Hepatocyte (in vitro differentiated cells): Measurements from ENCODE around the gene KCNQ1. TPM values are rescaled to one million over a fixed set of nuclear protein-coding genes. Genes with fewer than 3 reads are reported as not detected.
A peak's percentile ranks its signal among the peaks of the same experiment; 100 is the strongest.

ENCODE experiments used
- DNase-seq: peaks from one replicate; pipeline ENCODE4 v3.0.0-alpha.2; 2016; ENCODE audit warnings: low spot score
- H2AFZ ChIP-seq: fragments of 200-600 bp; sonication (generic); 2 replicates; pipeline ENCODE4 v1.6.0; 2016; ENCODE audit warnings: antibody characterized with exemption, mild to moderate bottlenecking
- H3K27ac ChIP-seq: fragments of 200-600 bp; sonication (generic); 2 replicates; pipeline ENCODE4 v1.5.1; 2016; ENCODE audit warnings: mild to moderate bottlenecking
- H3K27me3 ChIP-seq: fragments of 200-600 bp; sonication (generic); 2 replicates; pipeline ENCODE4 v1.6.1; 2016
- H3K36me3 ChIP-seq: fragments of 200-600 bp; sonication (generic); replicated peaks from 2 replicates; pipeline ENCODE4 v1.5.1; 2016; ENCODE audit warnings: low read depth; ENCODE audit not compliant: insufficient read depth
- H3K4me1 ChIP-seq: fragments of 200-600 bp; sonication (generic); 2 replicates; pipeline ENCODE4 v1.5.1; 2016; ENCODE audit warnings: mild to moderate bottlenecking, moderate library complexity; ENCODE audit not compliant: insufficient read depth
- H3K4me2 ChIP-seq: fragments of 200-600 bp; sonication (generic); 2 replicates; pipeline ENCODE4 v1.6.0; 2016
- H3K4me3 ChIP-seq: fragments of 200-600 bp; sonication (generic); 2 replicates; pipeline ENCODE4 v1.5.1; 2016; ENCODE audit warnings: mild to moderate bottlenecking
- H3K79me2 ChIP-seq: fragments of 200-600 bp; sonication (generic); 2 replicates; pipeline ENCODE4 v1.6.0; 2017; ENCODE audit warnings: mild to moderate bottlenecking
- H3K9me2 ChIP-seq: fragments of 200-600 bp; sonication (generic); replicated peaks from 2 replicates; pipeline ENCODE4 v1.6.0; 2017; ENCODE audit warnings: mild to moderate bottlenecking; ENCODE audit not compliant: insufficient read depth
- H3K9me3 ChIP-seq: fragments of 200-600 bp; sonication (generic); 2 replicates; pipeline ENCODE4 v1.5.1; 2016; ENCODE audit warnings: low read depth, mild to moderate bottlenecking
- H4K20me1 ChIP-seq: fragments of 200-600 bp; sonication (generic); 2 replicates; pipeline ENCODE4 v1.6.0; 2016; ENCODE audit warnings: mild to moderate bottlenecking; ENCODE audit not compliant: insufficient read depth, poor library complexity, severe bottlenecking
- EZH2 ChIP-seq: fragments of 200-600 bp; sonication (generic); IDR thresholded peaks from 2 replicates; pipeline ENCODE4 v1.6.1; 2016; ENCODE audit warnings: antibody characterized with exemption, mild to moderate bottlenecking, borderline replicate concordance
- EZH2phosphoT487 ChIP-seq: fragments of 200-600 bp; sonication (generic); IDR thresholded peaks from one replicate; pipeline ENCODE4 v1.6.1; 2018; ENCODE audit warnings: antibody characterized with exemption, mild to moderate bottlenecking, low read depth, moderate library complexity; ENCODE audit not compliant: unreplicated experiment, severe bottlenecking
- WGBS: methylation state at CpG from one replicate; pipeline ENCODE4 v1.1.6; 2016; ENCODE audit warnings: low lambda C conversion rate; ENCODE audit errors: missing lambda C conversion rate; 5-methylcytosine and 5-hydroxymethylcytosine counted together
- polyA plus RNA-seq: library from polyadenylated mRNA; unstranded; fragments of >200 nt; fragmentation: Nextera tagmentation; extraction: Ambion mirVana; gene quantifications from 2 replicates; pipeline ENCODE4 v1.2.1, GENCODE V29; 2016
- total RNA-seq: library from RNA; depleted of rRNA; stranded (reverse); fragments of >200 nt; gene quantifications from 2 replicates; pipeline ENCODE4 v1.2.3, GENCODE V29; 2014
- TF ChIP-seq, protein P1 (sequence below): fragments of 200-600 bp; sonication (generic); IDR thresholded peaks from 2 replicates; pipeline ENCODE4 v1.5.1; 2016; ENCODE audit warnings: antibody characterized with exemption, mild to moderate bottlenecking; ENCODE audit not compliant: poor library complexity

The KCNQ1 gene
- total and polyA plus RNA-seq, 2 experiments from 2014 or later: 1.8 to 6.4 TPM

DNA sequence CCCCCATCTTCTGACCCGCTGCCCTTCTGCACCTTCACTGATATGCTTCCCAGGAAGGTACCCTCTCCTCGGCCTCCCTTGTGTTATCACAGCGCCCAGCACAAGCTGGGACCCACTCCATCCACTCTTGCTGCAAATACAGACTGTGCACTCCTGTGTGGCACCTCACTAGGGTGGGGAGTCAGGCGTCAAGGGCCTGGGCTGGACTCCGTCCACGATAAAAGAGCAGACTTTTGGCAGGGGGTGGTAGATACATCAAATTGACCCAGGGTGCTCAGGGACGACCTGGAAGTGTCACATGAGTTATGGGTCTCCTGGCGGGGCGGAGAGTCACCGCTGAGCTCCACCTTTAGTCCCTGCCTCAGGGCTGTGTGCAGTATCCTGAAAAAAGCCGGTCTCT lies 1.4 kb upstream of the KCNQ1 start:
- no peak overlapping the region for H2AFZ ChIP-seq
- H3K27ac ChIP-seq: no peak overlapping the region
- H3K36me3 ChIP-seq: no peaks in the 10 kb centered on the region
- DNase-seq: no peak
- H3K9me2 ChIP-seq: no peaks in the 10 kb centered on the region
- TF ChIP-seq EZH2phosphoT487 (no peak), EZH2 (no peak)
- no peaks in the 10 kb centered on the region for H3K79me2 ChIP-seq
- WGBS: 68% methylated on average over 11 of the region's 11 CpGs
- H4K20me1 ChIP-seq: no peaks in the 10 kb centered on the region
- no peak overlapping the region for H3K4me3 ChIP-seq
- H3K4me2 ChIP-seq: no peak overlapping the region
- H3K27me3 ChIP-seq: peaks cover 38% of the 10 kb centered on the region
- H3K9me3 ChIP-seq: no peaks in the 10 kb centered on the region
- no peaks in the 10 kb centered on the region for H3K4me1 ChIP-seq

DNA sequence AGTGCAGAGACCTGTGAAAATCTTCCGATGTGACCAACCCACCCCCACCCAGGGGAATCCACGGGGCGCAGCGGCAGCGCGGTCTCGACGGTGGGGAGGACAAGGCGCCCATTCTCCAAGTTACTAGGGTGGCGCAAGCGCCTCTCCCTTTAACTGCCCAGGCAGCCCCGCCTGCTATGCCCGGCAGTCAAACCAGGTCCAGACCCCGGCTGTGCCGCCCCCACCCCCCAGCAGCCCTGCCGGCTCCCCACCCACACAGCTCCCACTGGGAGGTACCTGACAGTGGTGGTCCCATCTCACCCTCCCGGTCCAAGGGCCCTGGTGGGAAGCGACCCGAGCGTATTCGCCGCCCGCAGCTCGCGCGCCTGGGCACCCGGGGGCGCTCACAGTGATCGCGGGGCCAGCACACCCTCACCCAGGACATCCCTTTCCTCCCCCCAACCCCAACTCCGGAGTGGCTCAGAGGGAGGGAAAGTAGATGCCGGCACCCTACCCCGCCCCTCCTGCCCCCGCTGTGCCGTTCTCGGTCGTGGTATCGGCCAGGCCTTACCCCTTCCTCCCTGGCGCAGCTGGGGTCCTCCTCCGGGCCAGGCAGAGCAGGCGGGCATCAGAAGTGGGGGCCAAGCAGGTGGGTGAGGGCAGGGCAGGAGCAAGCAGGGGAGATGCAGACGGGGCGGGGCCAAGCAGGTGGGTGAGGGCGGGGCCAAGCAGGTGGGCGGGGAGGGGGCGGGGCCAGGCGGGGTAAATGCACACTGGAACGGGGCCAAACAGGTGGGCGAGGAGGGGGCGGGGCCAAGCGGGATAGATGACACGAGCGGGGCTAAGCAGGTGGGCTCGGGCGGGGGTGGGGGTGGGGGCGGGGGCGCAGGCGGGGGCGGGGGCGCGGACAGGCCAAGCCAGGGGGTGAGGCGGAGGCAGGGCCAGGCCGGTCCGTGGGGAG lies 657 bp upstream of the KCNQ1 start, which contains the start of gene TRPM5:
TRPM5 (minus strand) TSS at position 634 of the 940 bp plus-strand sequence. CDS start 21,478 bp downstream, outside the sequence.
- 11% methylated on average over 19 of the region's 64 CpGs for WGBS
- H3K27ac ChIP-seq: no peak within 1 kb of the TSS
- no peak within 1 kb of the TSS for H3K4me3 ChIP-seq
- H3K4me2 ChIP-seq: peak within 1 kb of the TSS; percentile 81
- DNase-seq: peak; percentile 57
- H4K20me1 ChIP-seq: no peaks in the 10 kb centered on the region
- H3K9me3 ChIP-seq: no peaks in the 10 kb centered on the region
- no peaks in the 10 kb centered on the region for H3K36me3 ChIP-seq
- H3K9me2 ChIP-seq: no peaks in the 10 kb centered on the region
- H3K27me3 ChIP-seq: peaks cover 33% of the 10 kb centered on the region
- H2AFZ ChIP-seq: no peak within 1 kb of the TSS
- H3K4me1 ChIP-seq: no peaks in the 10 kb centered on the region
- TF ChIP-seq EZH2 (no peak), EZH2phosphoT487 (no peak)
- TF ChIP-seq, protein P1, sequence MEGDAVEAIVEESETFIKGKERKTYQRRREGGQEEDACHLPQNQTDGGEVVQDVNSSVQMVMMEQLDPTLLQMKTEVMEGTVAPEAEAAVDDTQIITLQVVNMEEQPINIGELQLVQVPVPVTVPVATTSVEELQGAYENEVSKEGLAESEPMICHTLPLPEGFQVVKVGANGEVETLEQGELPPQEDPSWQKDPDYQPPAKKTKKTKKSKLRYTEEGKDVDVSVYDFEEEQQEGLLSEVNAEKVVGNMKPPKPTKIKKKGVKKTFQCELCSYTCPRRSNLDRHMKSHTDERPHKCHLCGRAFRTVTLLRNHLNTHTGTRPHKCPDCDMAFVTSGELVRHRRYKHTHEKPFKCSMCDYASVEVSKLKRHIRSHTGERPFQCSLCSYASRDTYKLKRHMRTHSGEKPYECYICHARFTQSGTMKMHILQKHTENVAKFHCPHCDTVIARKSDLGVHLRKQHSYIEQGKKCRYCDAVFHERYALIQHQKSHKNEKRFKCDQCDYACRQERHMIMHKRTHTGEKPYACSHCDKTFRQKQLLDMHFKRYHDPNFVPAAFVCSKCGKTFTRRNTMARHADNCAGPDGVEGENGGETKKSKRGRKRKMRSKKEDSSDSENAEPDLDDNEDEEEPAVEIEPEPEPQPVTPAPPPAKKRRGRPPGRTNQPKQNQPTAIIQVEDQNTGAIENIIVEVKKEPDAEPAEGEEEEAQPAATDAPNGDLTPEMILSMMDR: no peak
- no peaks in the 10 kb centered on the region for H3K79me2 ChIP-seq

DNA sequence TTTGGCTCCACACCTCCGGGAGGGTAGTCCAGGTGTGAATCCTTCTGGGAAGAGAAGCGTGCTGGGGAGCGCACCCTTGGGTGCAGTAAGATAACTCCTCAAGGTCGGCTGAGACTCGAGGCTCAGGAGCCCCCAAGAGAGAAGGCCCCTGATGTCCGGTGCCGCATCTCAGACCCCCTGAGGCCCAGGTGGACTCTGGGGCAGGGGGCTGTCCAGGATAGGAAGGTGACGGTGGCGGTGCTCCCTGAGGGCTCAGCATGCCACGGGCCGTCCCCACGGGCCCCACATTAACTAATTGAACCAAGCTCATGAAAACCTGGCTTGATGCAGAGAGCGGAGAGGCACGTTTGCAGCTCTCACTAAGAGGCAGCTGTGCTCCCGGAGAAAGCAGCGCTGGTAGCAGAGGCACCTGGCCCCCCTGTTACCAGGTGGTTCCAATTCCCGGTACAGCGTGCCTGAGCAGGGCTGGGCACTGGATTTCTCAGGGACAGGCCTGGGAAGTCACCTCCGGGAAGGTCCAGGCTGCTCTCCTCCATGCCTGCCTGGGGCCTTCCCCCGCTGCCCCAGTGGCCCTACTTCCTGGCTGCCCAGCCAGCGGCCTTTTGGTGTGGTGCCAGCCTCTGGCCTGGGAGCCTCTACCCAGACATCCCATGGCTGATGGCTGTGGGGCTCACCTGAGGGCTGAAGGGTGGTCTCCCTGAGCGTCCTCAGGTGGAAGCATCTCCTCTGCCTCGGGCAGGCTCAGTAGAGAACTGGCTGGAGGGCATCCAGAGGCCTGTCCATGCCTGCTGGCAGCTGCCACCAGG lies 1.1 kb downstream of the KCNQ1 start:
- TF ChIP-seq EZH2phosphoT487 (no peak), EZH2 (no peak)
- TF ChIP-seq, protein P1: no peak
- no peak overlapping the region for H3K27ac ChIP-seq
- no peaks in the 10 kb centered on the region for H3K4me1 ChIP-seq
- H3K79me2 ChIP-seq: no peaks in the 10 kb centered on the region
- no peak overlapping the region for H2AFZ ChIP-seq
- peak overlapping the region; percentile 81 for H3K4me2 ChIP-seq
- H3K9me2 ChIP-seq: no peaks in the 10 kb centered on the region
- 69% methylated on average over 23 of the region's 23 CpGs for WGBS
- DNase-seq: no peak
- peaks cover 33% of the 10 kb centered on the region for H3K27me3 ChIP-seq
- H4K20me1 ChIP-seq: no peaks in the 10 kb centered on the region
- no peak overlapping the region for H3K4me3 ChIP-seq
- no peaks in the 10 kb centered on the region for H3K36me3 ChIP-seq
- no peaks in the 10 kb centered on the region for H3K9me3 ChIP-seq
